NCI-H2081 (cell line): ENCODE results near the gene CEP162.
"Not testable (repeated sequence)": the region's sequence is repeated elsewhere in the genome, so short reads cannot be mapped to it uniquely, and the experiment has no call there.

Experiments used
- DNase-seq, 2 experiments: peaks; one replicate each; lab custom pipeline; 2025; lab: John Stamatoyannopoulos, UW

CEP162 gene, protein sequence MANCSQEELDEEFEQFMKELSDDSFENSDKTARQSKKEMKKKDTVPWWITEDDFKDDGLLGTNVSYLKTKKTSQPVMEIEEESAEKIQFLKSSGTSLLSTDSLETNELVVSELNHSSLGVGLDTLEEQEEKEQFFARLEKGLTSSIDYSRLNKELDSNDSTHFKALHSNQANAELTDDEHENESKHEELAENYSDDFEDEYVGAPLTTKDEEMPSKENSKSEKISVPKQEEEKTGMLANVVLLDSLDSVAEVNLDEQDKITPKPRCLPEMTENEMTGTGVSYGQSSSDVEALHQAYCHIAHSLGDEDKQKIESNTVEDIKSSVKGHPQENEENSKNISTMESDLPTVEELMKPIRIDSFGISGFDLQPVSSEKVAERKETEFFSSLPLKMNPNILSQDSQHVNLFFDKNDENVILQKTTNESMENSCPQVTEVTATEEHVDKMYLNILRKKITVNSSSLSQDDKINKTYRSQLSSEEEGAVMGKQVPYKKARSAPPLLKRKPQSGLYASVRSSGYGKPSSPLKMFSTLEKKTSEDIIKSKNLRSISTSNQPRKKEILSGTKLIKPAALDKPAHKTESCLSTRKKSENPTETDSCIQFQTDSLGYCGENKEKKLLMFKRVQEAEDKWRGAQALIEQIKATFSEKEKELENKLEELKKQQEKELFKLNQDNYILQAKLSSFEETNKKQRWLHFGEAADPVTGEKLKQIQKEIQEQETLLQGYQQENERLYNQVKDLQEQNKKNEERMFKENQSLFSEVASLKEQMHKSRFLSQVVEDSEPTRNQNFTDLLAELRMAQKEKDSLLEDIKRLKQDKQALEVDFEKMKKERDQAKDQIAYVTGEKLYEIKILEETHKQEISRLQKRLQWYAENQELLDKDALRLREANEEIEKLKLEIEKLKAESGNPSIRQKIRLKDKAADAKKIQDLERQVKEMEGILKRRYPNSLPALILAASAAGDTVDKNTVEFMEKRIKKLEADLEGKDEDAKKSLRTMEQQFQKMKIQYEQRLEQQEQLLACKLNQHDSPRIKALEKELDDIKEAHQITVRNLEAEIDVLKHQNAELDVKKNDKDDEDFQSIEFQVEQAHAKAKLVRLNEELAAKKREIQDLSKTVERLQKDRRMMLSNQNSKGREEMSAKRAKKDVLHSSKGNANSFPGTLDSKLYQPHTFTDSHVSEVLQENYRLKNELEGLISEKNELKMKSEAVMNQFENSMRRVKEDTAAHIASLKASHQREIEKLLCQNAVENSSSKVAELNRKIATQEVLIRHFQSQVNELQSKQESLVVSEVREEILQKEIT (N-terminal part only)

DNA sequence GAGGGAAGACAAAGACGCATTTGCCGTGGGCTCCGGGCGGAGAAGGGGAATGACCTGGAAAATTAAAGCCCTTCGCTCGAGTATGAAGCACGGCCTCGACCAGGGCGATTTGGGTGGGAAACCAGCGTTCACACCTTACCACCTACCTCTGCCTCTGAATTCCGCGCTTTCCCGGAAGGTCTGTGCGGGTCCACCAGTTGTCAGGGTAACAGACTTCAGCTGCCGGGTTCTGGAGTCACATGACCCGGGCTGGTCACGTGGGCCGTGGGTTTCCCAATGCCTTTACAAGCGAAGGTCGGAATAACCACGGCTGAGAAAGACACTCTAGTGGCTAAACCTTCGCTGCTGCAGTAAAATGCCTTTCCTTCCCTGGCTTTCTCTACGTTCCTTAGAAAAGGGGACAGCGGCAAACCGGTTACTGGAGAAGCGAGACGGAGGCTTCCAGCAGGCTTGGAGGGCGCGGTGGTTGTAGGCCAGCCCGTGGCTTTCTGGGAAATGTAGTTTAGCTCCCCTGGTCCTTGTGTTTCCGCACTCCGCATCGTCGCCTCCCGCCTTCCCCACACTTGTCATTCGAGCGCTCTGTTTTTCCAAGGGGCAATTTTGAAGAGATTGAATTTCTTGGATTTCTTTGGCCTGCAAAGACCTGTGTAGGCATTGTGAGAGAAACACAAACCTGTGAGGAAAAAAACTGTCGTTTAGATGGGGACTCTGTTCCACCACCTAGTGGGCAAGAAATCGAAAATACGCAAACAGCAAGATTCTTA is at the start of gene CEP162:
Gene CEP162 (minus strand): TSS at position 210 of the 764 bp plus-strand sequence. CDS start 1,250 bp downstream, outside the sequence.
- DNase-seq, result peak; percentile 83 to 89

DNA sequence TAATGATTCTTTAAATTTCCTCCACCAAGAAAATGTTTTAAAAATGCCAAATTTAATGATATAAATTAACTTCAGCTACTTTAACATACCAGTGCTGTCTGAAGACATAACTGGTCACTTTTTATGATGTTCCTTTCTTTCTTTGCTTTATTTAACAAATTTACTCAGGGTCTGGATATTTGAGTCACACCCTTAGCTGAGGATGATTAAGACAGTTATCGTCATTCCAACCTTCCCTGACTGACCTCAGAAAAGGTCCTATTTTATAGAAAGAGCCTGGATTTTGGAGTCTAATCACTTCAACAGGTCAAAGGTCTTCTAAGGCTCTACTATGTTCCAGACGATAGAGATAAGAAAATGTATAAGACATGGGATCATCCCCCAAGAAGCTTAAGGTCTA is 47.4 kb upstream of the CEP162 start:
- DNase-seq, result no peak

DNA sequence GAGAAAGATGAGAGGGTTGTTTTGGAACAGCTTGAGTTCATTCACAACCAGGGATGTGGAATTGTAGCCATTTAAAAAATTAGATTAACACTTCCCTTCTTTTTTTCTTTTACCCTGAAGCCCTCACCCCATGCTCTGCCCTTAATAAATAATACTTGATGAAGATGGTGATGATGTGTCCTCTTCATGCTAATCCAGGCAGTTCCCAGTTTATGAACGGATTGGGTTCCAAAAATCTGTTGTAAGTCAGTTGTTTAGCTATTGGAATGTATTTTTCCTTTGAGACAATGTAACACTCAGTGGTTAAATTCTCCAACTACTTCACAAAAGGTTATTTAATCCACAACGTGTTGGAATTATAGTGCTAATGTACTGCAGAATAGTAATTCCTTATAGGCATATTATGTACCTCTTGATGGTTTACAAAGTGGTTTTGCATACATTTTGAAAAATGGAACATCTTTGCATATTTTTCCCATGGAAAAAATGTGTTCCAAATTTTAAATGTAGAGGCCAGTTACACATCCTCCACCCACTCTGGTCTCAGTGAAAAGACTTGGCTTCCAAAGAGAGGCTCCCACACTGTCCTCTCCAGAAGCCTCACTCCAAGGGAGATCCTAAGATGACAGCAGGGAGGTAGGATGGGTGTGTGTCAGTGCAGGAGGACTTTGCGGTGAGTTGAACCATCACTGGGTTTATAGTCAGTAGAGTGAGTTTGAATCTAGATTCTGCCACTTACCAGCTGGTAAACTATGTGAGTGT is 45.8 kb upstream of the CEP162 start:
- no peak for DNase-seq

DNA sequence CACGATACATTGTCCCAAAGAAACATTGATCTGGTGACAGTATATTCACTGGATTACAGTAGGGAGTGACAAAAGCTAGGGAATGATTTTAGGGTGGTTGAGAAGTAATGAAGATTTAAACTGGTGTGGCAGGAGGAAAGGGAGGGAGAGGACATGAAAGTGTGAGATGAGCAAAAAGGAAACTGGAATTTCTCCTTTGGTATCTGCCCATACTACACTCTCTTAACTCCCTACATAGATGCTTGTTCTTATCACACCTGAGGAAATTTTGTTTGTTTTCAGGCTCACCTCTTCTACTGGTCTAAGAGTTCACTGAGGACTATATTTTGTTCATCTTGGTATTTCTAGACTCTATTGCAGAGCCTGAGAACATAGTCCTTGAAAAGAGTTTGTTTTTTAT is 44.9 kb upstream of the CEP162 start:
- no peak for DNase-seq

DNA sequence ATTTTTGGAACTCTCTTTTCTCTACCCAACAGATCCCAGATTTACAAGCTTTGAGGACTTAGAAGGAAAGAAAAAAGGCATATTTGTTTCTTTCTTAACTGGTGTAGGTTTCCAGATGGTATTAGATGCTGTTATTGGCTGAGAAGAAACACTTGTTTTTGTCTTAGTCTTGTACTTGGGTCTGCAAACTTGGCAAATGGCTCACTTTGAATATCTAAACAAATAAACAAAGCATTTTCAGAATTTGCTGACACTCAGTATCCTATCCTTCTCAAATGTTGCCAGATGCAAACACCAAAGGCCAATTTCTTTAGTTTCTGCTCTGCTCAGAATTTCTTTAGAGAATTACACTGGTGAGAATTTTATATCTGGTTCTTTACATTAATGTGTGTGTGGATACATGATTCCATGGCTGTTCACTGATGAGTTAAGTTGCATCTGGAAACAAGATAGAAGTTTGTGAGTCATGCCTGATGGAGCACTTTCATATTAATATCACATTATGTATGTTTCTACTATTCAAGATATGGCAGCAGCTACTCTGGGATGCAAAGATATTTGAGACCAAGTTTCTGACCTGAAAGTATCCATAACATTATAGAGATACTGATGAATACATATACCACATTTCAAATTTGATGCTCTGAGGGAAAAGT is 43.7 kb upstream of the CEP162 start:
- no peak for DNase-seq

DNA sequence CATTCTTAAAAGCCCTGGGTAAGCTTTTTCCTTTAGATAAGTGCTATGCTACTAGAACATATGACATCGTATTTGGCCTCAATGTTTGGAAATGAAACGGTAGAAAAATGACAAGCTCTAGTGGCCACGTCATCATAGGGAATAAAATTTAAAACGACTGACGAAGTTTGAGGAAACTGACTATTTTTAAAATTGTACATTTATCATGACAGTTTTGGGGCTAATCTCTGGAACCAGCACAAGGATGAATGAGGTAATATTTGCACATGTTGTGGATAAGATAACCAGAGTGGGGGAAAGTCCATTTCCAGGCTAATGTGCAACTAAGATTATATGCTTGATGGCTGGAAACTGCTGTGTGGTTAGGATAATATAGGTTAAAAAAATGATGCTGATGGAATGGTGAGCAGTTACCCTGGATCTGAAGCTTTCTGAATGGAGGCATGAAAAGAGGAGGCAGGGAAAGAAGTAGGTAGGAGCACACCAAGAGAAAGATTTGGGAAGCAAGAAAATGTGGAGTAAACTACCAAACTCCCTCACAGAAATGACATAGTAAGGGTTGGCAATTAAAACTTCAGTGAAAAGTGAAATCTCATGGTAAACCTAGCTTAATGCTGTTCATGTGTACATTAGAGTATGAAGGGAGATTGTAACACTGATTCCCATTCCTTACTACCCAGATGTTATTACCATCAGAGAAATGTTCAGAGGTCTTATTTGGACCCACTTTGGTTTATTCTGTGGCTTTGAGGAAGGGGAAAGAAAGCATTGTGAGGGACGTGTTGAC is 42.7 kb upstream of the CEP162 start:
- DNase-seq, result no peak

DNA sequence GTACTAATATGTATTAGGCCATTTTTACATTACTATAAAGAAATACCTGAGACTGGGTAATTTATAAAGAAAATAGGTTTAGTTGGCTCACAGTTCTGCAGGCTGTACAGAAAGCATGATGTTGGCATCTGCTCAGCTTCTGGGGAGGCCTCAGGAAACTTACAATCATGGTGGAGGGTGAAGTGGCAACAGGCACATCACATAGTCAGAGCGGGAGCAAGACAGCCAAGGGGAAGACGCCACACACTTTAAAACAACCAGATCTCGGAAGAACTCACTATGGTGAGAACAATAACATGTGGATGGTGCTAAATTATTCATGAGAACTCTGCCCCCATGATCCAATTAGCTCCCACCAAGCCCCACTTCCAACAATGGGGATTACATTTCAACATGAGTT is 41.3 kb upstream of the CEP162 start:
- DNase-seq, result no peak

DNA sequence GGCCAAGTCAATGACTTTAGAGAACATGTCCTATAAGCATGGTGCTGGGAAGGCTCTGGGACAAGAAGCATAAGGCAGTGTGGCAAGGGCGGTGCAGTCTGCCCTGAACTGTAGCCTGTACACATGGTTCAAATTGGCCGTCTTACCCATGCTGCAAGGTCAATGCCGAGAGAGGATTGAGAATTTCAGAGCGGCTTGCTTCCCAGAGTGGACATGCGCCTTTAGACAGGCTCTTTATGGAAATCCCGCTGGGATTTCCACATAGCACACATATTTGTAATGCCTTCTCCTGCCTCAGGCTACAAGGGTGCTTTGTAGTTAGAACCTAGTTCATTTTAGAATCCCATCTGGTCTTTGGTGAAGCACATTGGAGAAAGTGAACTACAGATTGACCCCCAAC is 36.1 kb upstream of the CEP162 start:
- no peak for DNase-seq

DNA sequence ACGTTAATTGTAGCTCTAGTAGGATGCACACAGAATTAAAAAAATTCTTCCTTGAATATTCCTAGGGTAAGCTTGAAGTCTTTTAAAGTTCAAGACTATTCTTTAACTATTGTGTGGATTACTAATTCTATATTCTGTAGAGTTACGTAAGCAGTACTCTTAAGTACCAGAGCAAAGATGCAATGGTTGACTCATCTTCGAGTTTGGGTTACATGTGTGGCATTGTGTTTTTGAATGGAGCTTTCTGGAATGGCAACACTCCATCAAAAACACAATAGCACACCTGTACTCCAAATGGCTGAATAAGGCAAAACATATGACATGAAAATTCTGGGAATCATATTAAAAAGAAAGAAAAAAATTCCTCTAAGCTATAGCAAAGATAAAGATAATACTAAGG is 33.5 kb upstream of the CEP162 start:
- no peak for DNase-seq

DNA sequence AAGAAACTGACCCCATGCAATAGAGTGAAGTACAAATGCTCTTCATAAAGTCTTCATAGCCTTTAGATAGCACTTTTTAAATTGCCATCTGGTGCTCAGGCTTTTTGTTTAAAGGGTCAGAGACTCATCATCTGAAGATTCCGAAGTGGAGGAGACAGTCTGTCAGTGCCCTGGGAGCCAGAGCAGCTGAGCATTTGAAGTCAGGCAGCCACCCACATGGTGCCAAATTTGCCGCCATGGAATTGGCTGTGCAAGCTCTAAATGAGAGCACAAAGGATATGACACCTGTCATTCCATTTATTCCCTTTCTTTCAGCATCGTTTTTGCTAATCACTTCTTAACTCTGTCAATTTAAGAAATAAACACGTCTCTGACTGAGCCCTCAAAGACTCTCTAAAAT is 32.8 kb upstream of the CEP162 start:
- no peak for DNase-seq

DNA sequence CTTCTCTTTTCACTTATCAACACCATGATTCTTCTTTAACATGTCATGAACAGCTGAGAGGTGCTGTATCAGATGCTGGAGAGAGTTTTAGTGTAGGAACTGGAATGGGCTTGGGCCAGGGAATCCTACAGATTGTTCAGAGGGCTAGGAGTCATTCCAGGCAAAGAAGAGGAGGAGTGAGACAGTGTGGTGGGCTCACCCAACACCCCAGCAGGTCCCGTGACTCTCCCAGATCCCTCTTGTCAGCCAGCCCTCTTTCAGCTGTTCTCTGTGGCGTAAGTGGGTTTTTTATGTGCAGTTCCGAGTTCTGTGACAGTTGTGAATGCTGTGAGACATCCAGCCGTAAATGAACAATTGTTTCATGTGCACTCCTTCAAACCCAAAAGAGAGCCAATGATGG is 31.4 kb upstream of the CEP162 start:
- no peak for DNase-seq

DNA sequence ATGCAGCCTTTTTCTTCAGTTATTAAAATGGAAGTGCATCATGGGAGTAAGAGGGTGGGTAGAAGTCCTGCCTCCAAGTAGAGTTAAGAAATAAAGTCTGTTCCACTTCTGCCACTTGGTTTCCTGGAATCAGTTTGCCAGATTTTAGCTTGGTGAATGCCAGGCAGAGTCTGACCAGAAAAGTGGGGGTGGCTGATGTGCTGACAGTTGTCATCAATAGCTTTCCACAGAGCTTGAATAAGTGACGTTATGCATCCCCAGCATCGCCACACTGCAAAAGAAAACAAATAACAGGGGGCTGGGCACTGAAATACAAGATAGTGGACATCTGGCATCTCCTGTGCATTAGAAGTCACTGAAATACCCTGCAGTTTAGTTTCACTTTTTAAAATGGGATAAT is 30.8 kb upstream of the CEP162 start:
- DNase-seq, result no peak

DNA sequence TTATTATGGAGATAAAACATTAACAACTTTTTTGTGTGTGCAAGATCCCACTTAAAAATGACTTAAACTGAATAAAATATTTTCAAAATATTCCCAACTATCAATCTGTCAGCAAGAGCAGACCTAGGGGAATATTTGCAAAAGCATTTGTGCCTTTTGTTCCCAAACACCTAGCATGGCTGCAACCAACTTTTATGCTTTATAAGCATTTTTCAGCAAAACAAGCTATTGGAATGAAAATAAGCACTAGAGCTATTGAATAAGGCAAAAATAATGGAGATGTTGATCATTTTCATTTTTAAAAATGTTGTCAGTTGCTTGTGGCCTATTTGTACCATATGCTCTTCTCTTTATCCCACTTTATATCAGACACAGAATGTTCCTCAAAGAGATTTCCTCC is 28.2 kb upstream of the CEP162 start:
- DNase-seq, result no peak

DNA sequence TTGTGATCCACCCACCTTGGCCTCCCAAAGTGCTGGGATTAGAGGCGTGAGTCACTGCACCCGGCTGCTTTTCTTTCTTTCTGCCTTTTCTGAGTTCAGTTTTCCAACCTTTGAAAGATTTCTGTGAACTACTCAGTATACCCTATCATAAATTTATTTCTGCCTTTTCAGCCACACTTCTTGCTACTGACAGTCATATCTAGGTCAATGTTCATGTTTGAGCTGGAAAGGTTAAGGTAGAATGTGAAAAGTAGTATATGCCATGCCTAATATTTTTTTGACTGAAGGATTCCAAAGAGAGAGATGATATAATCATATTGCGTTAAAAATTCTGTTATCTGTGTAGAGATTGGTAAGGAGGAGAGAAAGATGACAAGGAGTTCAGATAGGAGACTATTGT is 25.9 kb upstream of the CEP162 start:
- no peak for DNase-seq

DNA sequence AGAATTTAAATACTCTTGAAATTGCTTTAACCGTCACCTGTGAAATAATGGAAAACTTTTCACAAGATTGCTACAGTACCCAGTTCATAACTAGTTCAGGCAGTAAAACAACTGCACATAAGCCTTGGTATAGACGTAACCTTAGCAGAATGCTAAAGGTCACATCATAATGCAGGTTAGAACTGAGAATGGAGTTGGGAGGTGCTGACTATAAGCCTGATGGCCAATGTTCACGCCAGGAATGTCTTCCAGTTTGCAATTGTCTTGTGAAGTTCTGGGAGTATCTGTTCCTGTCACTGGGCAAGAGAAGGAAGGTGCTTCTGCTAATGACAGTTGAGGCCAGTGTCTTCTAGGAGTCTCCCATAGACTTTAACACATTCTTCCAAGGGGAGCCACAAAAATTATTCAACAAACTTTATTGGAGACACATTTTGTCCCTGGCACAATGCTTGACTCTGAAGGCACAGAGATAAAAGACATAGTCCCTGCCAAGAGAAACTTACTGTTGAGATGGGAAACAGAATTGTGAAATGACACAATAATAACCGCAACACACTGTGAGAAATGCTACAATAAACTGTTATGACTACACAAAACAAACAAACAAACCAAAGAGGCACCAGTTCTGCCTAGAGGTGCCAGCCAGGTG is 24.6 kb upstream of the CEP162 start:
- no peak for DNase-seq

DNA sequence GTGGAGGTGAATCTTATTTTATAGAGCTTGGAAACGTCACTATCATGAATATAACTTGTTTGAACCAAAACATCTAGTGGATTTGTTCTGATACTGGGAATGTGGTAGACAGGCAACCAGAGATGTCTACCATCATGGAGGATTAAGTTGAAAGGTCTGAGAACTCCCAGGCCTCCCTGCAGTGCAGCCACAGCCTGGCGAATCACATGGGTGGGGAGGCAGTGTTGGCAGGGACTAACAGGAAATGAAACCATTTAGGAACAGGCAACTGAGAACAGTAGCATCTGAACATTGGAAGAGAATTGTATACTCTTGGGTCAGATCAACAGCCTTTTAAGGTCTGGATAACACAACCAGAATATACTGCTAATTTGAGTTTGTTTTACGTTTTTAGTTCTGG is 22.3 kb upstream of the CEP162 start:
- DNase-seq, result peak in 1 of 2 experiments; percentile 3

DNA sequence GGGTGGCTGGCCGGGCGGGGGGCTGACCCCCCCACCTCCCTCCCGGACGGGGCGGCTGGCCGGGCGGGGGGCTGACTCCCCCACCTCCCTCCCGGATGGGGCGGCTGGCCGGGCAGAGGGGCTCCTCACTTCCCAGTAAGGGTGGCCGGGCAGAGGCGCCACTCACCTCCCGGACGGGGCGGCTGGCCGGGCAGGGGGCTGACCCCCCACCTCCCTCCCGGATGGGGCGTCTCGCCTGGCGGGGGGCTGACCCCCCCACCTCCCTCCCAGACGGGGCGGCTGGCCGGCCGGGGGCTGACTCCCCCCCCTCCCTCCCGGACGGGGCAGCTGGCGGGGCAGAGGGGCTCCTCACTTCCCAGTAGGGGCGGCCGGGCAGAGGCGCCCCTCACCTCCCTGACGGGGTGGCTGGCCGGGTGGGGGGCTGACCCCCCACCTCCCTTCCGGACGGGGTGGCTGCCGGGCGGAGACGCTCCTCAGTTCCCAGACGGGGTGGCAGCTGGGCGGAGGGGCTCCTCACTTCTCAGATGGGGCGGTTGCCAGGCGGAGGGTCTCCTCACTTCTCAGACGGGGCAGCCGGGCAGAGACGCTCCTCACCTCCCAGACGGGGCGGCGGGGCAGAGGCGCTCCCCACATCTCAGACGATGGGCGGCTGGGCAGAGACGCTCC is 17.1 kb upstream of the CEP162 start:
- not testable (repeated sequence) for DNase-seq

DNA sequence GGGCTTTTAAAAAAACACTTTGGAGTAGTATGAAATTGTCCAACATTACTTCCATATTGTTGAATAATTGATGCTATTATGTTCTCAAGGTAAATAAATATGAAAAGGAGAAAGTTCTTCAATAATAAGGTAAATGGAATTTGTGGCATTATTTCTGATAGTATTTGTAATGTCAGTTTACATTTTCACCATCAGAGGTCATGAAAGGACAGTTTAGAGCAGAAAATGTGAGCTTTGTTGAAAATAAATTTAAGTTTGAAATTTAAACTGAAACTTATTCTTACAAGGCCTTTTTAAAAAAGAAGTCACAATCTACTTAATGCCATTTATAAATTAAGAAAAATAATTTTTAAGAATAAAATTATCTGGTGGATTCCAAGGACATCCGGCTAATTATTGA is 15.8 kb upstream of the CEP162 start:
- DNase-seq, result no peak
